ENCODE results near the gene STXBP5.

- TF ChIP-seq CTCF (IDR thresholded peaks at IDR 0.05; ENCODE audit: low read length) (no peak), EZH2 (optimal IDR thresholded peaks at IDR 0.05; ENCODE audit: low read depth, low read length) (no peak)
Measured at GRCh38 chr6:147418523-147418922, 214.3 kb downstream of the STXBP5 start.

All from MM.1S (cell line).